Measurements from ENCODE around the gene CABLES1.

Gene CABLES1

DNA sequence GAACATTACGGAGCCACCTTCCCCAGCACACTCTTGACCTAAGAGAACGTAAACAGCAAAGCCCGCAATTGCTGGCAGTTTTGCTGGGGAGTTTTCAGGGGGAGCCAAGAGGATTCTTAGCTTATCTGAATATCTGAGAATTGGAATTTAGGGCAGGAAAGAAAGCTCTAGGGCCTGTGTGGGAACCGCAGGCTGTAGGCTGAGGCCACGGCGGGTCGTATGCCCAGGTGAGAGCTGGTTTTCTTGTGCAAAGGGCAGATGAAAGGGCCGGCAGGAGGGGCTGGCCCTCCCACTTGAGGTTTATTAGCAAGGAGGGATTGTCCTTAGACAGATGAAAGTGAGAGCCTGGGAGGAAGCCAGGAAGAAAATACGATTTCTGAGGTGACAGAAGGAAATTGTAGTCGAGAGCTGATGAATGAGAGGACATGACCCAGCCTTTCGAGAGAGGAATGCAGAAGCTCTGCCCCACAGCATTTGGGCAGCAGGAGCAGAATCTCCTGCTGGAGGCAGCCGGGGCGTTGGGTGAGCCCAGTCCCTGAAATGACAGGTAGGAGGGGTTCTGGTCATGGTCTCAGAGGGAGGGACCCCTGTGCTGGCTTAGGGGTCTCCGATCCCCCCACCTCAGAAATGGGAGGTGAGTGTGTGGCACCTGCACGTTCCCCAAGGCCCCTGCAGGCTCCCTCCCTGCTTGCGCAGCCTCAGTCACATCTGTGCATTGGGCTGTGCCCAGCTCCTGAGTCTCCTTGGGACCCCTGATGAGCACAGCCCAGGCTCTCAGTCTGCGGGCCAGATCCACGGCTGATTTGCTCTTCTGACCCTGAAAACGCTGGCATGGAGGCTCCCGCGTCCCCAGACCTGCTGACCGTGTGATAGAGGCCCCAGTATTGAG is 61.1 kb downstream of the CABLES1 start:
- DNase-seq: no peak

- no peak for DNase-seq
Measured at GRCh38 chr18:23198217-23198845, 63.0 kb downstream of the CABLES1 start.

DNA sequence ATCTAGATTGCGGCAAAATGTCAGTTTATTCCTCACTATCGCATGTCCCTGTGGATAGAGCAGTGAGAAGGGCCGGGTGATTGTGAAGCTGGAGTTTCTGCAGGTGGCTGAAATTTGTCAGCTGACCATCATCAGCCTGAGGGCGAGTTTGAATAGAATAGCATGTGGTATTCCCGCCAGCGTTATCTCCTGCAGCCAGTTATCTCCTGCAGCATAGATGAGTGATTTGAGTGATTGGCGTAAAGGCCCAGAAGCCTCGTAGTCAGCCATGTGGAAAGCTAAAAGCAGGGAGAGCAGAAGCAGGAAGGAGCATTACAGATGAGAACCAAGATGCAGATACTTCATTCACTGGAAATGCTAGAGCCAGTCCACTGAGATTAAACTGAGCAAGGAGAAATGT is 65.5 kb downstream of the CABLES1 start:
- DNase-seq: no peak

DNA sequence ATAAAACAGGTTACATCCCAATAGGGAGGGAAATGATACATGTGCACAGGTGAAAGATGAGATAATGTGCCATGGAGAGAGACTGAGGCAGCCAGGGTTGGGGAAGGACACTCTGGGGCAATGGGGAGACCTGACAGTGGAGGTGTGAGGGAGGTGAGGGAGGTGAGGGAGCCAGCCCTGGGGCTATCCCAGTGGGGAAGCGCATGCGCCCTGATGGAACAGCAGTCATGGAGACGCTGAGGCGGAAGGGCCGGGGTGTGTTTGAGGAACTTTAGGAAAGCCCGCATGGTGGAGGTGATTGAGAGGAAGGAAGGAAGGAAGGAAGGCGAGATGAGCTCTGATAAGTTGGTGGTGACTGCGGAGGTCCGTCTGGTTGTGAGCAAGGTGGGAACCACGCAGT is 66.5 kb downstream of the CABLES1 start:
- no peak for DNase-seq

DNA sequence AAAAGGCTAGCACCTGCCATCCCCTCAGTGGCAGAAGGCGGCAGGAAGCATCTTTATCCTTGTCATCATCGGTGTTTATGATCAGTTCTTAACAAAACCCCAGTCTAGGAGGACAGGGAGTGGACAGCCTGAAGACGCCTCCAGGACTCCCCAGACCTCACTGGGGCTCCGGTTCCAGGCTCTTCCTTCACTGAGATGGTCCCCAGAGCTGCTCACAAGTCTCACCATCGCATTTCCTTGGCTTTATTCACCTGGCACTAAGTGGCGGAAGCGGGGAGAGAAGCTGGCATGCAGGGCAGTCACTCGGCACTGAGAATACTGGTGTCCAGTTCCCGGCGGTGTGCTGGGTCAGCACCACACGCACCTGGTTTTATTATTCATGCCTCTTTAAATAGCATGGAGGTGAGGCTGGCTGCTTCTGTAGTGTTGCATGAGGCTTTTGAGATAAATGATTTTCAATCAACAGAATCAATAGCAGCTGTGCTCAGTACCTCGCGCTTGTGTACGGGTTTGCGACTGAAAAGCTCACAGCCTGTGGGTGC is 68.7 kb downstream of the CABLES1 start:
- no peak for DNase-seq

GRCh38 chr18:23204589-23205235 is 69.4 kb downstream of the CABLES1 start:
- DNase-seq: no peak

- no peak for DNase-seq
Measured at GRCh38 chr18:23205980-23206379, 70.7 kb downstream of the CABLES1 start.

- no peak for DNase-seq
Measured at GRCh38 chr18:23207191-23207955, 72.1 kb downstream of the CABLES1 start.

GRCh38 chr18:23207994-23208393 is 72.7 kb downstream of the CABLES1 start:
- DNase-seq: no peak

- DNase-seq: no peak
Measured at GRCh38 chr18:23208600-23208999, 73.3 kb downstream of the CABLES1 start.

DNA sequence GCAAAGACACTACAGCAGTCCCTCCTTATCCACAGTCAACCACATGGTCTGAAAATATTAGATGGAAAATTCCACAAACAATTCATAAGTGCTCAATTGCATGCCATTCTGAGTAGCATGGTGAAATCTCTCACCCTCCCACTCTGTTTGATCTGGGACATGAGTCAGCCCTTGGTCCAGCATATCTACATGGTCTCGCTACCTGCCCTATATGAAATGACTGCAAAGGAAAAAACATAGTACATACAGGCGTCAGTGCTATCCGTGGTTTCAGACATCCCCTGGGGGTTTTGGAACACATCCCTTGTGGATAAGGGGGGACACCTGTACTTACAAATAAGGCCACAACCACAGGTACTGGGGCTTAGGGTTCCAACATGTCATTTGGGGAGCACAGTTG is 73.7 kb downstream of the CABLES1 start:
- no peak for DNase-seq

GRCh38 chr18:23209796-23210195 is 74.5 kb downstream of the CABLES1 start:
- DNase-seq: no peak

DNA sequence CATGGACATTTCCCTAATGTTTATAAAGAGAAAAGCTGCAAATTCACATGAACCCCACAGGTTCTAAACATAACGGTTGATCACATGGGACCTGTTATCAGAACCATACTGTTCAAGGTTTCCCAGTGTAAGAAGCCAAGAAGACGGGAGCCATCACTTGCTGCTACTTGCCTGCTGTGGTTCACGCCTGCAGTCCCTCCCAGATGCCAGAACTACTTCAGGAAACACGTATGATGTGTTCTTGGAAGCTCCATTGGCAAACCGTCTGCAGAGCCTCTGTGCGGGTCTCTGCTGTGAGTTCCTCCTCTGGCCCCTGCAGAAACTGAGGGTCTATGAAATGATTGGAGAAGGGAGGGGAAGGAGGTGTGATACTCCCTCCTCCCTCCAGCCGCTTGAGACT is 75.2 kb downstream of the CABLES1 start:
- no peak for DNase-seq

DNA sequence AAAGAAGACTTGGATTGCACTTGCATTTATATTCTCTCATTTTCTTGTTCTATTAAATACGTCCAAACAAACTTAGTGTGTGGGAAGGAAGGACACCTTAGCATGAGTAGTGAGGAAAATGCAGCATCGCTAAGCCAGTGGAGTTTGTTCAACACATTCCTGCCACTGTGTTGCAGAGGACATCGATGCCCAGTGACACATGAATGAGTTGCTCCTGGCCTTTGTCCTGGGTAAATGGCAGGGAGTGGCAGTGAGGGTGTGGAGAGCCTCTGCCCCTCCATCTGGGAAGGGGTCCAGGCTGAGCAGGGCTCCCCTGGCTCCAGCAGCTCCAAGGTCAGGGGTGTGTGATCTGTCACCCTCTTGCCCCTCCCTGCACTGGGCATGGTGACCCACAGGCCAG is 75.9 kb downstream of the CABLES1 start:
- no peak for DNase-seq

DNA sequence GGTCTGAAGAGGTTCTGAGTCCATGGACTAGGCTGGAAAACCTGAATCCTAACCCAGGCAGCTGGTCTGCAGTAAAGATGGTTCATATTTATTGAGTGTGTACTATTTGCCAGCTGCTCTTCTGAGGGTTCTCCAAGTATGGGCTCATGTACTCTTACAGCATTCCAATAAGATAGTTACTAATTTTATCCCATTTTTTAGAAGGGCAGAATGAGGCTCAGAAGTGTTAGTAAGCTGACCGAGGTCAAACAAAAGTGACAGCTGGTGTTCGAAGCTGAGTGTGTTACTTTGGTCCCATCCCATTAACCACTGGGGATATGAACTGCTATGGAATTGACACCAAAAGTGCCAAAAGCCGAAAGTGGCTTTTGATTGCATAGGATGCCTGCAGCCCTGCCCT is 76.9 kb downstream of the CABLES1 start:
- DNase-seq: no peak

GRCh38 chr18:23213200-23213599 is 77.9 kb downstream of the CABLES1 start:
- no peak for DNase-seq

- no peak for DNase-seq
Measured at GRCh38 chr18:23217781-23218180, 82.5 kb downstream of the CABLES1 start.

DNA sequence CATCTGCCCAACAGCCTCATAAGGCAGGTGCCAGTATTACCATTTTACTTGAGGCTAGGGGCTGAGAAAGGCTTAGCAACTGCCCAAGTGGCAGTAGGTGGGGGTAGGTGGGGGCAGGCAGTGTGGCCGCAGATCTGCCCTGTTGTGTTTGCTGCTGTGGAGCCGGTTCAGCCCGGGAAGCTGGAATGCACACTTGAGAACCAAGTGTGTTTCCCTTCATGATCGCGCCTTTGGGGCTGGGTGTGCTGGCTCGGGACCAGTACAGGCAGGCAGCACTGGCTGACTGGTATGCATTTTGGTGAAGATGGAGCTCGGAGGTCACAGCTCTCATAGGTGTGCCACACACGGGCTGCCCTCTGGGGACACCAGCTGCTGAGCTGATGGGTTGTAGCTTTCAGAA is 85.1 kb downstream of the CABLES1 start:
- no peak for DNase-seq

GRCh38 chr18:23223641-23224040 is 88.4 kb downstream of the CABLES1 start:
- no peak for DNase-seq

GRCh38 chr18:23225503-23225902 is 90.2 kb downstream of the CABLES1 start:
- no peak for DNase-seq

- DNase-seq: no peak
Measured at GRCh38 chr18:23226391-23226790, 91.1 kb downstream of the CABLES1 start.

DNA sequence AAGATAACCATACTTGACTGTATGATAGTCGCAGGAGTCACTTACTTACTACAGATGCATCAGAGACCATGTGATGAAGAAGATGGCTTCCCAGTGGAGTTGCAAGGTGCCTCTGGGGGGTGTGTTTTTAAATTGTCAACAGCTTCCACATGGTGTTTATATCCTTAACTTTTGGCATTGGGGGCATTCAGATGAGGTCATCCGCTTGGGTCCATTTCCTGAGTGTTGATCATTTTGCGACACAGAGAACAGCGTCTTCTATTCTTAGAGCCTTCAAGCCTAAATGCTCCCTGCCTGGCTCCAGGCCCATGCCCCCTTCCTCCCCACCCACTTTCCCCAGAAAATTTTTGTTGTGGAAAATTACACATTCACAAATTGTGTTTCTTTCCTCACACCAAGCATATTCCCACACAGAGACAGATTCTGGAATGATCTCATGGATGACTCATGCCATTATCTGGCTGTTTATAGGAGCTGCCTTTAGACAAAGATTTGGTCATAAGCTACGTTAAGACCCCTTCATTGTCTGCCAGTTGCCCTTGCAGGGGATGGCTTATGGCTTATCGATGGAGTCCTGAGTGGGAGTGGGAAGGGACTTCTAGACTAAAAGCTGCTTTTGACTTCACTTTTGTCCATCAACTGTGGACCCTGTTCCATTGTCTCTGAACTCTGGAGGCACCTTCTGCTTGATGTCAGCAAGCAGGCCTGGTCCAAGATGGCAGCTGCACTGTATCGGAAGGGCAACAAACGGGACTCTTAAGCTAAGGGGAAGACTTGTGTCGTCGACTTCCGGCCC is 91.8 kb downstream of the CABLES1 start:
- DNase-seq: no peak
